Fibroblast of lung (primary cell): Measurements from ENCODE around the gene IER5L. TPM values are rescaled to one million over a fixed set of nuclear protein-coding genes. Genes with fewer than 3 reads are reported as not detected.

Experiments
- DNase-seq, 2 donors: peaks; one replicate each; pipeline versions ENCODE4 v3.0.0 to v3.0.0-alpha.2; 2010; ENCODE audit warnings: low read depth in 2 of 2
- H2AFZ ChIP-seq: 2 replicates; pipeline ENCODE4 v1.5.1; 2012; ENCODE audit warnings: low read length, control low read depth, inconsistent platforms
- H3K27ac ChIP-seq: 2 replicates; pipeline ENCODE4 v1.5.1; 2011; ENCODE audit warnings: low read length, control low read depth; ENCODE audit not compliant: insufficient read depth
- H3K27me3 ChIP-seq: 2 replicates; pipeline ENCODE4 v1.5.1; 2011; ENCODE audit warnings: mild to moderate bottlenecking, low read length; ENCODE audit not compliant: control insufficient read depth, insufficient read depth
- H3K36me3 ChIP-seq: 2 replicates; pipeline ENCODE4 v1.5.1; 2011; ENCODE audit warnings: low read length; ENCODE audit not compliant: control insufficient read depth, insufficient read depth
- H3K4me1 ChIP-seq: 2 replicates; pipeline ENCODE4 v1.5.1; 2011; ENCODE audit warnings: low read length; ENCODE audit not compliant: control insufficient read depth, insufficient read depth; ENCODE audit errors: extremely low read depth
- H3K4me2 ChIP-seq: 2 replicates; pipeline ENCODE4 v1.5.1; 2011; ENCODE audit warnings: low read length, control low read depth; ENCODE audit not compliant: insufficient read depth; ENCODE audit errors: extremely low read depth
- H3K4me3 ChIP-seq, 4 experiments: fragments of 200-600 bp in 1 of 4; sonication (generic) in 1 of 4; replicated peaks in 1 of 4; 2 replicates each; pipeline ENCODE4 v1.5.1; 2011 to 2016; ENCODE audit warnings: low read length in 4 of 4, low read depth in 3 of 4, mild to moderate bottlenecking in 3 of 4, control low read depth in 2 of 4, inconsistent platforms in 1 of 4, mixed read lengths in 1 of 4; ENCODE audit not compliant: insufficient read depth in 1 of 4; ENCODE audit errors: control extremely low read depth in 1 of 4
- H3K79me2 ChIP-seq: 2 replicates; pipeline ENCODE4 v1.5.1; 2012; ENCODE audit warnings: mild to moderate bottlenecking, low read length, inconsistent platforms; ENCODE audit not compliant: control insufficient read depth, insufficient read depth
- H3K9ac ChIP-seq: 2 replicates; pipeline ENCODE4 v1.5.1; 2011; ENCODE audit warnings: mild to moderate bottlenecking, low read length, control low read depth; ENCODE audit not compliant: insufficient read depth
- H3K9me3 ChIP-seq: 2 replicates; pipeline ENCODE4 v1.5.1; 2012; ENCODE audit warnings: low read depth, low read length; ENCODE audit not compliant: control insufficient read depth, insufficient read depth
- H4K20me1 ChIP-seq: 2 replicates; pipeline ENCODE4 v1.5.1; 2011; ENCODE audit warnings: low read length; ENCODE audit not compliant: control insufficient read depth, insufficient read depth; ENCODE audit errors: extremely low read depth
- EZH2 ChIP-seq: IDR thresholded peaks from 2 replicates; pipeline ENCODE4 v1.5.1; 2012; ENCODE audit warnings: low read length, control low read depth, mild to moderate bottlenecking; ENCODE audit errors: missing control alignments
- polyA plus RNA-seq, 2 donors: library from polyadenylated mRNA; depleted of rRNA in 1 of 2; stranded (reverse) in 1 of 2; unstranded in 1 of 2; fragments of >200 nt; gene quantifications; 2 replicates each; pipeline ENCODE4 v1.2.1, GENCODE V29; 2011 to 2012; ENCODE audit warnings: missing spikeins in 1 of 2
- total RNA-seq: library from RNA; depleted of rRNA; stranded (reverse); fragments of >200 nt; gene quantifications from 2 replicates; pipeline ENCODE4 v1.2.1, GENCODE V29; 2014
- TF ChIP-seq, protein P1 (sequence below), 2 donors: IDR thresholded peaks in 1 of 2; conservative IDR thresholded peaks in 1 of 2; 1 replicate in 1 of 2; 2 replicates in 1 of 2; pipeline ENCODE4 v1.5.1; 2011 to 2012; ENCODE audit warnings: low read length in 2 of 2, control low read depth in 1 of 2, inconsistent platforms in 1 of 2, low read depth in 1 of 2, mild to moderate bottlenecking in 1 of 2

The IER5L gene
- total and polyA plus RNA-seq, 2 donors (not counting 1 experiment from before 2014, with no cell fraction given): 9.2 to 71.5 TPM

DNA sequence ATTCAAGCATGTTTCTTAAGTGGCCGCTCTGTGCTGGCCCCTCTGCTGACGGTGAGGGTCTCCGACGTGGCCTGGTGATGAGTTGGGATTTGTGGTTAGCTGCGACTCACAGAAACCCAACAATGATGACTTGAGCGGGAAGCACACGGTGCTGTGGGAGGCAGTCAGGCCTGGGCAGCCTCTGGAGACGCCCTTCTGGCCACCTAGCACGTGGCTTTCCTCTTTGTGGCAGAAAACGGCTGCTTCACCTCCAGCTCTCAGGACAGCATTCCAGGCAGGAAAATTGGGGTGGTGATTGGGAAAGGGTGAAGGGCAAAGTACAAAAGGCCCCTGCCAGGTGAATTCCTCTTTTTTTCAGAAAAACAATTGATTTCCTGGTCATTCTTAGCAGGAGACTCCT is 17.5 kb upstream of the IER5L start:
- H3K27me3 ChIP-seq: peaks cover 6% of the 10 kb centered on the region
- no peak overlapping the region for H3K27ac ChIP-seq
- TF ChIP-seq, protein P1, sequence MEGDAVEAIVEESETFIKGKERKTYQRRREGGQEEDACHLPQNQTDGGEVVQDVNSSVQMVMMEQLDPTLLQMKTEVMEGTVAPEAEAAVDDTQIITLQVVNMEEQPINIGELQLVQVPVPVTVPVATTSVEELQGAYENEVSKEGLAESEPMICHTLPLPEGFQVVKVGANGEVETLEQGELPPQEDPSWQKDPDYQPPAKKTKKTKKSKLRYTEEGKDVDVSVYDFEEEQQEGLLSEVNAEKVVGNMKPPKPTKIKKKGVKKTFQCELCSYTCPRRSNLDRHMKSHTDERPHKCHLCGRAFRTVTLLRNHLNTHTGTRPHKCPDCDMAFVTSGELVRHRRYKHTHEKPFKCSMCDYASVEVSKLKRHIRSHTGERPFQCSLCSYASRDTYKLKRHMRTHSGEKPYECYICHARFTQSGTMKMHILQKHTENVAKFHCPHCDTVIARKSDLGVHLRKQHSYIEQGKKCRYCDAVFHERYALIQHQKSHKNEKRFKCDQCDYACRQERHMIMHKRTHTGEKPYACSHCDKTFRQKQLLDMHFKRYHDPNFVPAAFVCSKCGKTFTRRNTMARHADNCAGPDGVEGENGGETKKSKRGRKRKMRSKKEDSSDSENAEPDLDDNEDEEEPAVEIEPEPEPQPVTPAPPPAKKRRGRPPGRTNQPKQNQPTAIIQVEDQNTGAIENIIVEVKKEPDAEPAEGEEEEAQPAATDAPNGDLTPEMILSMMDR (conservative IDR thresholded peaks at IDR 0.05 in 1 of 2, IDR thresholded peaks at IDR 0.05 in 1 of 2; ENCODE audit: low read depth in 1 of 2, low read length in 2 of 2): no peak
- TF ChIP-seq EZH2: no peak
- no peaks in the 10 kb centered on the region for H3K9me3 ChIP-seq
- no peak for DNase-seq
- H3K4me3 ChIP-seq: no peak overlapping the region
- no peak overlapping the region for H3K4me2 ChIP-seq
- no peak overlapping the region for H2AFZ ChIP-seq
- no peaks in the 10 kb centered on the region for H3K36me3 ChIP-seq
- H3K79me2 ChIP-seq: no peaks in the 10 kb centered on the region
- no peak overlapping the region for H3K9ac ChIP-seq
- no peaks in the 10 kb centered on the region for H4K20me1 ChIP-seq
- peaks cover 10% of the 10 kb centered on the region for H3K4me1 ChIP-seq

DNA sequence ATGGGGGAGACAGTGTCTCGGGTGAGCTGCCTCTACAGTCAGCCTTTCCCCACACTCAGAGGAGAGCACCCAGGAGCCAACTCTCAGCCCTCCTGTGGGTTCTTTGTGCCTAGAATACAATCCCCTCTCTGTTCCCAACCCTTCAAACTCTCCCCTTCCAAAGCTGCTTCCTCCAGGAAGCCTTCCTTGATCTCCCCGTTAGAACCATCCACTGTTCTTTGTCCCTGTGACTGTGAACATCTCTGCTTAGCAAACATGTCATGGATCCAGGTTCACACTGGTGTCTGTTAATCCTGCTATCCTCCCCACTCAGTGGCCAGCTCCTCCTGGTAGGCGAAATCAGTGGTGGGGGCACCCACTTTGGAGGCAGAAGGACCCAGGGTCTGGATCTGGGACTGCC is 16.2 kb upstream of the IER5L start:
- no peak overlapping the region for H3K4me2 ChIP-seq
- H4K20me1 ChIP-seq: no peaks in the 10 kb centered on the region
- no peak for DNase-seq
- H3K27ac ChIP-seq: no peak overlapping the region
- no peak overlapping the region for H2AFZ ChIP-seq
- TF ChIP-seq, protein P1 (conservative IDR thresholded peaks at IDR 0.05 in 1 of 2, IDR thresholded peaks at IDR 0.05 in 1 of 2; ENCODE audit: low read depth in 1 of 2, low read length in 2 of 2): no peak
- no peak for TF ChIP-seq EZH2
- H3K4me1 ChIP-seq: peaks cover 10% of the 10 kb centered on the region
- H3K79me2 ChIP-seq: no peaks in the 10 kb centered on the region
- H3K9ac ChIP-seq: no peak overlapping the region
- no peaks in the 10 kb centered on the region for H3K36me3 ChIP-seq
- H3K9me3 ChIP-seq: no peaks in the 10 kb centered on the region
- H3K27me3 ChIP-seq: peaks cover 6% of the 10 kb centered on the region
- H3K4me3 ChIP-seq: no peak overlapping the region

DNA sequence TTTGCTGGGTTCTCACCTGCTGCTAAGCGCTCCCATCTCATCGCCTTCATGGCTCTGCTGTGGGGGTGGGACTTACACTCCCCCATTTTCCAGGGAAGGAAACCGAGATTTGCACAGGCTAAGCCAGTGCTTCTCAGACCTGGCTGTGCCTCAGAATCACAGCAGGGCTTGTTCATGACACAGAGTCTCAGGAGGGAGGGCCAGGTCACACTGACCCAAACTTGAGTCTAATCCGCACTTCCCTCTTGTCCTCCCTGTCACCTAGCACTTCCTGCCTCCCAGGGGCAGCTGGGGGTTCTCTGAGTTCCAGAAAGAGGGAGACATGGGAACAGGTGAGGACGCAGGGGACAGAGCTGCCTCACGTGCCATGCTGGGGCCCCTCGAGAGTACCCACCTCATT is 15.6 kb upstream of the IER5L start:
- Histone ChIP-seq H3K27me3 (peaks cover 6% of the 10 kb centered on the region), H3K79me2 (no peaks in the 10 kb centered on the region), H3K9me3 (no peaks in the 10 kb centered on the region), H3K27ac (no peak overlapping the region), H3K4me2 (no peak overlapping the region), H3K36me3 (no peaks in the 10 kb centered on the region), H4K20me1 (no peaks in the 10 kb centered on the region), H3K9ac (no peak overlapping the region), H3K4me1 (peaks cover 9% of the 10 kb centered on the region), H2AFZ (no peak overlapping the region), H3K4me3 (no peak overlapping the region)
- DNase-seq: no peak
- TF ChIP-seq, protein P1 (conservative IDR thresholded peaks at IDR 0.05 in 1 of 2, IDR thresholded peaks at IDR 0.05 in 1 of 2; ENCODE audit: low read depth in 1 of 2, low read length in 2 of 2): no peak
- no peak for TF ChIP-seq EZH2
